Hepatocyte (in vitro differentiated cells): Measurements from ENCODE around the gene AP3S1.

Experiments used
- EZH2 ChIP-seq: fragments of 200-600 bp; sonication (generic); IDR thresholded peaks from 2 replicates; pipeline ENCODE4 v1.6.1; 2016; ENCODE audit warnings: antibody characterized with exemption, mild to moderate bottlenecking, borderline replicate concordance
- TF ChIP-seq, protein P1 (sequence below): fragments of 200-600 bp; sonication (generic); IDR thresholded peaks from 2 replicates; pipeline ENCODE4 v1.5.1; 2016; ENCODE audit warnings: antibody characterized with exemption, mild to moderate bottlenecking; ENCODE audit not compliant: poor library complexity

DNA sequence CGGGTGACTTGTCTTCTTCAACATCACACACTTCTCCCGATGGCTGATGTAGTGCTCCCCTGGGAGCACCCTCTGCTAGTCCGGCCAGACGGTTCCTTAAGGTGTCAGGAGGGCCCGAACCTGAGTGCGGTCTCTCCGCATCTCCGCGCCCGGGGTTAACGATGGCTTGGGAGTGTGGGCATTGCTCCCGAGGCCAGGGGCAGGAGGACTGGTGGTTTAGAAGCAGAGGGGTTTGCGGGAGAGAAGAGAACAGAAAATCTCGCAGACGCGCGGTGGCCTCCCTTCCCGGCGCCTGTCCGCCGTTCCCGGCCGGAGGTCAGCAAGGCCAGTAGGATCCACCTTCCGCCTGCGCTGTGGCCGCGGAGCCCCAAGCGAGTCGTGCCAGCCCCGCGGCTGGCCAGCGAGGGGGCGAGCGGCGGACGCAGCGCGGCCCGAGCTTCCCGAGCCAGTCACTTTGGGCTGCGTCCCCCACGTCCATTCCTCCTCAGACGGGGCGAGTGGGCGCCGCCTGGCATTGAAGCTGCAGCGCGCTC lies 26.0 kb upstream of the AP3S1 start:
- TF ChIP-seq, protein P1, sequence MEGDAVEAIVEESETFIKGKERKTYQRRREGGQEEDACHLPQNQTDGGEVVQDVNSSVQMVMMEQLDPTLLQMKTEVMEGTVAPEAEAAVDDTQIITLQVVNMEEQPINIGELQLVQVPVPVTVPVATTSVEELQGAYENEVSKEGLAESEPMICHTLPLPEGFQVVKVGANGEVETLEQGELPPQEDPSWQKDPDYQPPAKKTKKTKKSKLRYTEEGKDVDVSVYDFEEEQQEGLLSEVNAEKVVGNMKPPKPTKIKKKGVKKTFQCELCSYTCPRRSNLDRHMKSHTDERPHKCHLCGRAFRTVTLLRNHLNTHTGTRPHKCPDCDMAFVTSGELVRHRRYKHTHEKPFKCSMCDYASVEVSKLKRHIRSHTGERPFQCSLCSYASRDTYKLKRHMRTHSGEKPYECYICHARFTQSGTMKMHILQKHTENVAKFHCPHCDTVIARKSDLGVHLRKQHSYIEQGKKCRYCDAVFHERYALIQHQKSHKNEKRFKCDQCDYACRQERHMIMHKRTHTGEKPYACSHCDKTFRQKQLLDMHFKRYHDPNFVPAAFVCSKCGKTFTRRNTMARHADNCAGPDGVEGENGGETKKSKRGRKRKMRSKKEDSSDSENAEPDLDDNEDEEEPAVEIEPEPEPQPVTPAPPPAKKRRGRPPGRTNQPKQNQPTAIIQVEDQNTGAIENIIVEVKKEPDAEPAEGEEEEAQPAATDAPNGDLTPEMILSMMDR = no peak
- peak; percentile 33 for TF ChIP-seq EZH2
